Activated CD4-positive, alpha-beta memory T cell treated with anti-CD3 and anti-CD28 coated beads, Interleukin-2, amount 10 ng/mL, durations not matched to agents 7 days and 5 days (primary cell): ENCODE measurements around the gene PAPLN. TPM values are rescaled to one million over a fixed set of nuclear protein-coding genes. Genes with fewer than 3 reads are reported as not detected.

ENCODE experiments used
- CTCF ChIA-PET: fragments of 350-600 bp; sonication (Branson Sonifier 250); formaldehyde crosslinking; loops from one replicate; lab custom pipeline; 2021; ENCODE audit warnings: antibody characterized with exemption, inconsistent platforms; lab: Charles Lee
- POLR2A ChIA-PET: fragments of 350-600 bp; sonication (Branson Sonifier 250); formaldehyde crosslinking; loops from one replicate; lab custom pipeline; 2021; ENCODE audit warnings: antibody characterized with exemption; lab: Charles Lee
- DNase-seq: peaks from one replicate; pipeline ENCODE4 v3.0.0-alpha.2; 2020
- H3K27ac Mint-ChIP-seq: one replicate; pipeline ENCODE4 v1.8.0; 2021; ENCODE audit warnings: mild to moderate bottlenecking, mixed read lengths
- H3K27me3 Mint-ChIP-seq: one replicate; pipeline ENCODE4 v1.8.0; 2021; ENCODE audit warnings: mixed read lengths
- H3K36me3 Mint-ChIP-seq: one replicate; pipeline ENCODE4 v1.8.0; 2021; ENCODE audit warnings: low read depth, mixed read lengths
- H3K4me1 Mint-ChIP-seq: one replicate; pipeline ENCODE4 v1.8.0; 2021; ENCODE audit warnings: mixed read lengths
- H3K4me3 Mint-ChIP-seq: one replicate; pipeline ENCODE4 v1.8.0; 2021; ENCODE audit warnings: mild to moderate bottlenecking, mixed read lengths
- H3K9me3 Mint-ChIP-seq: one replicate; pipeline ENCODE4 v1.8.0; 2021; ENCODE audit warnings: mixed read lengths
- total RNA-seq, 2 experiments: library from RNA; stranded (reverse); gene quantifications; one replicate each; pipeline ENCODE4 v1.2.3, GENCODE V29; 2021

The PAPLN gene
- total RNA-seq, 2 experiments from 2014 or later, result 1.4 to 1.6 TPM

DNA sequence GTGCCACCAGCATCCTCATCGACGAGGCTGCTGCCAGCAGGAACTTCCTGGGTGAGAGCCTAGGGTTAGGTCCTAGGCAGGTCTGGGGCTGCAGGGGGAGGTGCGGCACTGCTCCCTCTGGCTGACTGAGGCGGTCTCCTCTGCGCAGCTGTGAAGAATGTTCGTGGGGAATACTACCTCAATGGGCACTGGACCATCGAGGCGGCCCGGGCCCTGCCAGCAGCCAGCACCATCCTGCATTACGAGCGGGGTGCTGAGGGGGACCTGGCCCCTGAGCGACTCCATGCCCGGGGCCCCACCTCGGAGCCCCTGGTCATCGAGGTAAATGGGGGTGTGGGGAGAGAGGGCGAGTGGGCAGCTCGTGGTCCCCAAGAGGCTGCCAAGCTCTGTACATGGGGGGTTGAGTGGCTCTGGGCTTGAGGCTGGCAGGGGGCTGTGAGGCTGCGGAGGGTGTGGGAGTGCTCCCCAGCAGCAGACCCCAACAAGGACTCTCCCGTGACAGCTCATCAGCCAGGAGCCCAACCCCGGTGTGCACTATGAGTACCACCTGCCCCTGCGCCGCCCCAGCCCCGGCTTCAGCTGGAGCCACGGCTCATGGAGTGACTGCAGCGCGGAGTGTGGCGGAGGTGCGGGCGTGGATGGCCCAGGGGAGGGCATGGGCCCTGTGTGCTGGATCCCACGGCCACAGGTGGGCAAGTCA, 14.4 kb downstream of the PAPLN start:
- Mint-ChIP-seq H3K36me3 (peaks cover 3% of the 10 kb centered on the region), H3K9me3 (peaks cover 4% of the 10 kb centered on the region), H3K27ac (no peak overlapping the region), H3K27me3 (peaks cover 9% of the 10 kb centered on the region), H3K4me1 (peaks cover 30% of the 10 kb centered on the region), H3K4me3 (no peak overlapping the region)
- ChIA-PET POLR2A (no interaction called here), CTCF (no interaction called here)
- DNase-seq, result no peak

DNA sequence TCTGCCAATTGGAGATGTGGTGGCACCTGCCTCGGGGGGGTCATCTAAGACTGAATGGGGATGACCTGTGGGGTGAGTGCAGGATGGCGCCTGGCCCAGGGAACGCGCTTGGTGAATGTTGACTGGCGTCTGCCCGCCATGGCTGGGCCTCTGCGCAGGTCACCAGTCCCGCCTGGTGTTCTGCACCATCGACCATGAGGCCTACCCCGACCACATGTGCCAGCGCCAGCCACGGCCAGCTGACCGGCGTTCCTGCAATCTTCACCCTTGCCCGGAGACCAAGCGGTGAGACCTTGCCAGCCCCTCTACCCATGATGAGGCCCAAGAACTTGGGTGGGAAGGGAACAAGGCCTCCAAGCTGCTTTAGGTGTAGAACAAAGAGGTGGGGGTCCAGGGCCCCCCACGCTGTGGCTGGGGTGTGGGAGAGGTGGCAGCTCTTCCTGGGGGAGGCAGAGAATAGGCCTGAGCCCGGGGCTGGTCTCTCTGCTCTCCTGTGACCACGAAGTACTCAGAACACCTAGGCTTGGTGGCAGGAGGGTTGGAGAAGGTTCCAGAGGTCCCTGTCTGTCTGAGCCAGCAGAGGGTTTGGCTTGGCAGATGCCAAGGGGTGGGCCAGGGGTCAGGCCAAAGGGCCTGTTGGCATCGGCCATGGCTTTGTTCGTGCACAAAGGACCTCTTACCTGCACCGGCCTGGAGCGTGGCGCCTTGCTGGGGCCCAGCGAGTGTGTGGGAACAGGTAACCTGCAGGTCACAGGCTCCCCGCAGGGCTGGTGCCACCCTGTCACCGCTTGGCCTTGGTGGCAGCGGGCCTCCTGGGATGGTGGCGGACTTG, 15.4 kb downstream of the PAPLN start:
- Mint-ChIP-seq H3K36me3 (no peaks in the 10 kb centered on the region), H3K4me3 (no peak overlapping the region), H3K4me1 (peaks cover 20% of the 10 kb centered on the region), H3K27ac (no peak overlapping the region), H3K9me3 (no peaks in the 10 kb centered on the region), H3K27me3 (peaks cover under 1% of the 10 kb centered on the region)
- ChIA-PET POLR2A (no interaction called here), CTCF (no interaction called here)
- DNase-seq, result no peak

DNA sequence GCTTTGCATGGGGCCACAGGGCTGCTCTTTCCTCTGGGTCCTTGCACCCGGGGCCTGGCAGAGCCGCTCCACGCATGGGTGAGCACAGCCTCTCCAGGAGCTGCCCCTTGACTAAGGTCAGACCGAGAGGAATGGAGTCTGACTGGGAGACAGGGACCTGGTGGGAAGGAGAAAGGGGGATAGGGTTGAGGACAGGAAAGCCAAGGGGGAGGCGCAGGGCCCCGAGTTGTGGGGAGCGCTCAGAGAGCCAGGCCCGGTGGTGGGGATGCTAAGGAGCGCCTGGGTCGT, 16.0 kb downstream of the PAPLN start:
- CTCF ChIA-PET, result no interaction called here

DNA sequence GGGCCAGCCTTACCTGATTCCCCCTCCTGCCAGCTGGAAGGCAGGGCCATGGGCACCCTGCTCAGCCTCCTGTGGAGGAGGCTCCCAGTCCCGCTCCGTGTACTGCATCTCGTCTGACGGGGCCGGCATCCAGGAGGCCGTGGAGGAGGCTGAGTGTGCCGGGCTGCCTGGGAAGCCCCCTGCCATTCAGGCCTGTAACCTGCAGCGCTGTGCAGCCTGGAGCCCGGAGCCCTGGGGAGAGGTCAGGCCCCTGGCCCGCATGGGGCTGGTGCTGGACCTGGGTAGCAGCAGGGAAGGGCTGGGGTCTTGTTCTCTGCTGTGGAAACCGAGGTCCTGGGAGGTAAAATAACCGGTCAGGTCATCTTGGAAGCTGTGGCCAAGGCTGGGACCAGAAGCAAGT, 16.4 kb downstream of the PAPLN start:
- DNase-seq, result no peak
- Mint-ChIP-seq H3K27me3 (peaks cover 4% of the 10 kb centered on the region), H3K27ac (no peak overlapping the region), H3K36me3 (no peaks in the 10 kb centered on the region), H3K4me1 (peaks cover 13% of the 10 kb centered on the region), H3K4me3 (no peak overlapping the region), H3K9me3 (no peaks in the 10 kb centered on the region)
- ChIA-PET POLR2A (no interaction called here), CTCF (no interaction called here)

More for the DNA sequence above, 16.0 kb downstream of the PAPLN start:
- no peak overlapping the region for H3K4me3 Mint-ChIP-seq
- no peaks in the 10 kb centered on the region for H3K9me3 Mint-ChIP-seq
- H3K4me1 Mint-ChIP-seq, result peaks cover 17% of the 10 kb centered on the region
- no peak for DNase-seq
- peaks cover 3% of the 10 kb centered on the region for H3K27me3 Mint-ChIP-seq
- H3K27ac Mint-ChIP-seq, result no peak overlapping the region
- POLR2A ChIA-PET, result no interaction called here
- H3K36me3 Mint-ChIP-seq, result no peaks in the 10 kb centered on the region

DNA sequence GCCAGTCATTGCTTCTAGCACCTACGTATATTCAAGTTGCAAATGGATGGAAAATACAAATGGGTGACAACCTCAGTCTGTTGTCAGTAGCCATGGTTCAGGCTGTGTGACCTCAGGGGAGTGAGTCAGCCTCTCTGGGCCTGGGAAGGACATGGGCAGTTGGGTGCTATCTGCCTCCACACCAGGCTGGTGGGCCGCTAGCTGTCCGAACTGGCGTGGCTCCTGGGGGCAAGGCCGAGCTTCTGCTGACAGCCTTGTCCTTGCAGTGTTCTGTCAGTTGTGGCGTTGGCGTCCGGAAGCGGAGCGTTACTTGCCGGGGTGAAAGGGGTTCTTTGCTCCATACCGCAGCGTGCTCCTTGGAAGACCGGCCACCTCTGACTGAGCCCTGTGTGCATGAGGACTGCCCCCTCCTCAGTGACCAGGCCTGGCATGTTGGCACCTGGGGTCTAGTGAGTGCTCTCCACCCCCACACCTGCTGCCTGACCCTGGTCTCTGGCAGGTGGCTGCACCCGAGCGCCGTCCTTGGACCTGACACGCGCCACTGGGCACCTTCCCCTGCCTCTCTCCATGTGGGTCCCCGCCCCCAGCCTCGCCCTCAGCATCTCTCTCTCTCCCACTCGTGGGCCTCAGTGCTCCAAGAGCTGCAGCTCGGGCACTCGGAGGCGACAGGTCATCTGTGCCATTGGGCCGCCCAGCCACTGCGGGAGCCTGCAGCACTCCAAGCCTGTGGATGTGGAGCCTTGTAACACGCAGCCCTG, 17.1 kb downstream of the PAPLN start:
- Mint-ChIP-seq H3K27me3 (peaks cover 4% of the 10 kb centered on the region), H3K27ac (no peak overlapping the region), H3K4me3 (no peak overlapping the region), H3K9me3 (no peaks in the 10 kb centered on the region), H3K36me3 (no peaks in the 10 kb centered on the region), H3K4me1 (peaks cover 8% of the 10 kb centered on the region)
- POLR2A ChIA-PET, result interaction anchor here (0.6 kb wide), 1 partner anchor 456 kb away, joined by 3 read pairs; no protein-coding TSS in a partner anchor
- DNase-seq, result no peak
- CTCF ChIA-PET, result no interaction called here

DNA sequence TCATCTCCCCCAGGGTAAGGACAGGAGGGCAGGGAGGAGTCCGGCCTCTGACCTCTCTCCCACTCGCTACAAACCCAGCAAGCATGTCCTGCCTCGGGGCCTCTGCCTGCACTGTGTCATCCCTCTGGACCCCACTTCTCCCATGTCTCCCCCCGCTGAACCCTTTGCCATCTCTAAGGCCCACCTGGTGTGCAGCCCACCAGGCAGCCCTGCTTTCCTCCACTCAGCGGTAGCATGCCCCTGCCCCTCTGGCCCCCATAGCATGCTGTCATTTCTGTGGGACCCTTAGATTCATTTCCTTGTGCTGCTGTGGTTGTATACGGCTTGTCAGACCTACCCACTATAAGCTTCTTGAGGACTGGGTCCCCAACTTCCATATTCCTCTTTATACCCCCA, 17.7 kb downstream of the PAPLN start:
- CTCF ChIA-PET, result no interaction called here
- no peak overlapping the region for H3K27ac Mint-ChIP-seq
- peaks cover 4% of the 10 kb centered on the region for H3K27me3 Mint-ChIP-seq
- POLR2A ChIA-PET, result interaction anchor here (0.6 kb wide), 1 partner anchor 456 kb away, joined by 3 read pairs; no protein-coding TSS in a partner anchor
- H3K4me3 Mint-ChIP-seq, result no peak overlapping the region
- no peak for DNase-seq
- no peaks in the 10 kb centered on the region for H3K9me3 Mint-ChIP-seq
- no peaks in the 10 kb centered on the region for H3K36me3 Mint-ChIP-seq
- H3K4me1 Mint-ChIP-seq, result peaks cover 5% of the 10 kb centered on the region

DNA sequence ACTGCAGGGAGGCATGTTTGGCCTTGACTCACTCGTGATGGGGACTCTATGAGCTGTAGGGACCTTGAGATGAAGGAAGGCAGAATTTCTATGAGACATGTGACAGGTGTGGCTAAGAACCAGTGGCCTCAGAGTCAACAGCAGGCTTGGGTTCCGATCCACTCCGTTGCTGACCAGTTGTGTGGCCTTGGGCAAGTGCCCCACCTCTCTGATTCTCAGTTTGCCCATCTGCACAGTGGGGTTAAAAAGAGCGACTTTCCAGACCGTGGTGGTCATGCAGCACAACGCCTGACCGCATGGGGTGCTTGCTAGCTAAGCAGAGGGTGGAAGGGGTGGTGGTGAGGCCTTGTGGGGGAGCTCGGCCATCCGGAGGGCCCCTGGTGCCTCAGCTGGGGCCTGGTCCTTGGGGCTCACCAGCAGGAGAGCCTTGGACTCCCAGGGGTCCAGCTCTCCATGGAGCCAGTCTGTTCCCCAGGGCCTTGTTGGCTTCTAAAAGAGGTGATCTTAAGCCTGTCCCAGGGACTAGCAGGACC, 18.5 kb downstream of the PAPLN start:
- Mint-ChIP-seq H3K27me3 (peaks cover 6% of the 10 kb centered on the region), H3K4me3 (no peak overlapping the region), H3K27ac (no peak overlapping the region), H3K36me3 (no peaks in the 10 kb centered on the region), H3K9me3 (no peaks in the 10 kb centered on the region), H3K4me1 (peaks cover 5% of the 10 kb centered on the region)
- CTCF ChIA-PET, result no interaction called here
- DNase-seq, result no peak
- POLR2A ChIA-PET, result interaction anchor here (0.5 kb wide), 1 partner anchor 734 kb away, joined by 3 read pairs; no protein-coding TSS in a partner anchor

DNA sequence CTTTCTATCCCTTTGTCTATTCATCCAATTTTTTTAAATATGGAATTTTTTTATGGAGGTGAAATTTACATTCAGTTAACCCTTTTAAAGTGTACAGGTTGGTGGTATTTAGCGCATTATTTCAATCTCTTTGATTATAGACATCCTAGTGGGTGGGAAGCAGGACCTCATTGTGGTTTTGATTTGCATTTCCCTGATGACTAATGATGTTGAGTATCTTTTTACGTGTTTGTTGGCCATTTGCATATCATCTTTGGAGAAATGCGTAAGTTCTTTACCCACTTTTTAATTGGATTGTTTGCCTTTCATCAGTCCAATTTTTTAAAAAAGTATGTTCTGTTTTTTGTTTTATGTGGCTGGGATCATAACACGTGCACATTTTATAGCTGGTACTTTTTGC, 20.8 kb downstream of the PAPLN start:
- Mint-ChIP-seq H3K4me3 (no peak overlapping the region), H3K4me1 (peaks cover 5% of the 10 kb centered on the region), H3K27ac (no peak overlapping the region), H3K27me3 (peaks cover 6% of the 10 kb centered on the region), H3K9me3 (no peaks in the 10 kb centered on the region), H3K36me3 (no peaks in the 10 kb centered on the region)
- POLR2A ChIA-PET, result no interaction called here
- CTCF ChIA-PET, result interaction anchor here (0.6 kb wide), 1 partner anchor 23 kb away, joined by 3 read pairs; no protein-coding TSS in a partner anchor
- no peak for DNase-seq

DNA sequence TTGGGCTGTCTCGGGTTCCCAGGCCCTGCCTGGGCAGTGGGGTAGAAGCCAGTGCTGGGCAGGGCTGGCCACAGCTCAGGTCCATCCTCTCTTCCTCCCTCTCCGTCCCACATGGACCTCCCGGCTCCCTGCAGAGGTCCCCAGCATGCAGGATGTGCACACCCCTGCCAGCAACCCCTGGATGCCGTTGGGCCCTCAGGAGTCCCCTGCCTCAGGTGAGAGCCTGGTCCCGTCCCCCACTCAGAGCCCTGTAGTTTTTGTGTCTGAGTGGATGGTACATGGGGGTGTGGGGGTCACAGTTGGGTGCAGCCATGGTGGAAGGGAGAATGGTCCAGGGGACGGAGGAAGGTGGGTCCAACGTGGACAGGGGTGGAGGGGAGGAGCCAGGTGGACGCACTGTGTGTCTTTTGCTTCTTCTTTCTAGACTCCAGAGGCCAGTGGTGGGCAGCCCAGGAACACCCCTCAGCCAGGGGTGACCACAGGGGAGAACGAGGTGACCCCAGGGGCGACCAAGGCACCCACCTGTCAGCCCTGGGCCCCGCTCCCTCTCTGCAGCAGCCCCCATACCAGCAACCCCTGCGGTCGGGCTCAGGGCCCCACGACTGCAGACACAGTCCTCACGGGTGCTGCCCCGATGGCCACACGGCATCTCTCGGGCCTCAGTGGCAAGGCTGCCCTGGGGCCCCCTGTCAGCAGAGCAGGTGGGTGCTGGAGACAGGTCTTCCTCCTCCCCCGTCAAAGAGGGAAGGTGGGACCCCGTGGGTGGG, 21.7 kb downstream of the PAPLN start:
- Mint-ChIP-seq H3K4me1 (peaks cover 5% of the 10 kb centered on the region), H3K9me3 (no peaks in the 10 kb centered on the region), H3K27me3 (peaks cover 8% of the 10 kb centered on the region), H3K36me3 (no peaks in the 10 kb centered on the region), H3K4me3 (no peak overlapping the region), H3K27ac (no peak overlapping the region)
- no peak for DNase-seq
- POLR2A ChIA-PET, result no interaction called here
- CTCF ChIA-PET, result no interaction called here

DNA sequence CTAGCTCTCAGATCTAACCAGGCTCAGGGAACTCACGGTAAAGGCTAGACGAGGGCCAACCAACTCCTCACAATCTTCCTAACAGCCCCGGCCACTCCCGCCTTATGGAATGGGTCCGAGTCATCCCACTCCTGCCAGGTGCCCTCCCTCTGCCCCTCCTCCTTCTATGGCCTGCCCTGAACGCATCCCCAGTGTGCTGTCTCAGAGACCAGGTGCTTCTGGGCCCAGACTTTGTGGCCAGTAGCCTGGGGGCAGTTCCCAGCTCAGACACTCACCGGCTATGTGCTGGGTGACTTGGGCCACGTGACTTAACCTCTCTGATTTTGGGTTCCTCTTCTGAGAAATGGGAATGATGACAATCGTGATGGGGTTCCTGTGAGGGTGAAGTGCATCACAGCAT, 22.5 kb downstream of the PAPLN start:
- Mint-ChIP-seq H3K27me3 (peaks cover 8% of the 10 kb centered on the region), H3K27ac (no peak overlapping the region), H3K4me3 (no peak overlapping the region), H3K9me3 (no peaks in the 10 kb centered on the region), H3K36me3 (no peaks in the 10 kb centered on the region), H3K4me1 (peaks cover 5% of the 10 kb centered on the region)
- ChIA-PET CTCF (no interaction called here), POLR2A (no interaction called here)
- DNase-seq, result no peak

DNA sequence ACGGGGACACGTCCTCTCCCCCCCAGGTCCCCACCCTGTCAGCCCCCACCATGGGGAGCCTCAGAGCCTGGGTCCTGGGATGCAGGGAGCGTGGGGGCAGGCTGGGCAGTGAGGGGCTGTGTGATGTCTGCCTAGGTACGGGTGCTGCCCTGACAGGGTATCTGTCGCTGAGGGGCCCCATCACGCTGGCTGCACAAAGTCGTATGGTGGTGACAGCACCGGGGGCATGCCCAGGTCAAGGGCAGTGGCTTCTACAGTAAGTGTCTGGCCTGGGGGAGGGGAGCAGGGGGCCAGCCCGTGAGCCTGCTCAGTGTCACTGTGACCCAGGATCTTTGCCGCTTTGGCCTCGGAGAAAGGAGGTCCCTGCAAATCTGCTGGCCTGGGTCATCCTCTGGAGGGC, 23.3 kb downstream of the PAPLN start:
- Mint-ChIP-seq H3K27ac (no peak overlapping the region), H3K4me1 (peaks cover 5% of the 10 kb centered on the region), H3K4me3 (no peak overlapping the region), H3K9me3 (no peaks in the 10 kb centered on the region), H3K36me3 (no peaks in the 10 kb centered on the region), H3K27me3 (peaks cover 8% of the 10 kb centered on the region)
- no peak for DNase-seq
- ChIA-PET CTCF (no interaction called here), POLR2A (no interaction called here)

DNA sequence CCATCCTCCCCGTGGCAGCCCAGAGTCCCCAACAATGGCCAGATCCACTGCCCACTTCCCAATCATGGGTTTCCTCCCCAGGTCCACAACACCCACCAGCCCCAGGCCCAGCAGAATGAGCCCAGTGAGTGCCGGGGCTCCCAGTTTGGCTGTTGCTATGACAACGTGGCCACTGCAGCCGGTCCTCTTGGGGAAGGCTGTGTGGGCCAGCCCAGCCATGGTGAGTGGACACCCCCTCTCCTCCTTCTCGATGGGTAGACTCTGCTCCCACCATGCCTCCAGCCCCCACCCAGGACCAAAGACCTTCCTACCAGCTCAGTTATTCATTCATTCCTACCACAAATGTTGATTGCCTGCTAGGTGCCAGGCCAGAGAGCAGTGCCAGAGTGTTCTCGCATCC, 23.8 kb downstream of the PAPLN start:
- no peak for DNase-seq
- no peaks in the 10 kb centered on the region for H3K36me3 Mint-ChIP-seq
- H3K4me3 Mint-ChIP-seq, result no peak overlapping the region
- ChIA-PET POLR2A (no interaction called here), CTCF (no interaction called here)
- H3K27ac Mint-ChIP-seq, result no peak overlapping the region
- H3K27me3 Mint-ChIP-seq, result peaks cover 8% of the 10 kb centered on the region
- no peaks in the 10 kb centered on the region for H3K9me3 Mint-ChIP-seq
- peaks cover 3% of the 10 kb centered on the region for H3K4me1 Mint-ChIP-seq
